H9 (cell line): ENCODE data around the gene SBK1. TPM values are rescaled to one million over a fixed set of nuclear protein-coding genes. Genes with fewer than 3 reads are reported as not detected.
"Not testable (repeated sequence)": the region's sequence is repeated elsewhere in the genome, so short reads cannot be mapped to it uniquely, and the experiment has no call there.

ENCODE experiments used
- DNase-seq: peaks from one replicate; pipeline ENCODE4 v3.0.0-alpha.2; 2017
- H2AFZ ChIP-seq: one replicate; pipeline ENCODE4 v1.6.1; 2013; ENCODE audit warnings: mild to moderate bottlenecking, low read length, control low read depth, moderate library complexity
- H2AK5ac ChIP-seq: 2 replicates; pipeline ENCODE4 v1.6.1; 2013; ENCODE audit warnings: low read length, control low read depth, mixed read lengths; ENCODE audit not compliant: insufficient read length
- H2BK120ac ChIP-seq: one replicate; pipeline ENCODE4 v1.6.1; 2013; ENCODE audit warnings: low read depth, mild to moderate bottlenecking, low read length, control low read depth, inconsistent platforms; ENCODE audit not compliant: poor library complexity, severe bottlenecking
- H2BK12ac ChIP-seq: 2 replicates; pipeline ENCODE4 v1.6.1; 2013; ENCODE audit warnings: low read length, control low read depth, mixed read lengths, low read depth; ENCODE audit not compliant: insufficient read length
- H2BK15ac ChIP-seq: 2 replicates; pipeline ENCODE4 v1.6.1; 2013; ENCODE audit warnings: low read depth, low read length, control low read depth
- H2BK20ac ChIP-seq: one replicate; pipeline ENCODE4 v1.6.1; 2013; ENCODE audit warnings: low read depth, mild to moderate bottlenecking, low read length, control low read depth, inconsistent platforms; ENCODE audit not compliant: poor library complexity, severe bottlenecking
- H2BK5ac ChIP-seq: 2 replicates; pipeline ENCODE4 v1.6.1; 2013; ENCODE audit warnings: low read length, control low read depth, mixed read lengths; ENCODE audit not compliant: insufficient read length
- H3K14ac ChIP-seq: 2 replicates; pipeline ENCODE4 v1.6.1; 2013; ENCODE audit warnings: low read length, control low read depth; ENCODE audit not compliant: insufficient read depth
- H3K18ac ChIP-seq: 2 replicates; pipeline ENCODE4 v1.6.1; 2013; ENCODE audit warnings: low read depth, mild to moderate bottlenecking, mixed read lengths, low read length, control low read depth; ENCODE audit not compliant: insufficient read length
- H3K23ac ChIP-seq: 2 replicates; pipeline ENCODE4 v1.6.1; 2013; ENCODE audit warnings: low read length, control low read depth, mixed read lengths, low read depth; ENCODE audit not compliant: insufficient read length
- H3K23me2 ChIP-seq: 2 replicates; pipeline ENCODE4 v1.6.1; 2013; ENCODE audit warnings: low read depth, mild to moderate bottlenecking, mixed read lengths, low read length, control low read depth; ENCODE audit not compliant: insufficient read length, poor library complexity, severe bottlenecking
- H3K27ac ChIP-seq: 2 replicates; pipeline ENCODE4 v1.5.1; 2013; ENCODE audit warnings: low read length, control low read depth, mixed read lengths, low read depth; ENCODE audit not compliant: insufficient read length
- H3K27me3 ChIP-seq: 2 replicates; pipeline ENCODE4 v1.6.1; 2013; ENCODE audit warnings: low read length, control low read depth, inconsistent platforms; ENCODE audit not compliant: insufficient read depth
- H3K4ac ChIP-seq: 2 replicates; pipeline ENCODE4 v1.6.1; 2013; ENCODE audit warnings: low read depth, mild to moderate bottlenecking, control low read depth, inconsistent platforms, low read length, moderate library complexity
- H3K4me1 ChIP-seq: 2 replicates; pipeline ENCODE4 v1.6.1; 2013; ENCODE audit warnings: low read length, control low read depth, inconsistent platforms; ENCODE audit not compliant: insufficient read depth
- H3K4me2 ChIP-seq: 2 replicates; pipeline ENCODE4 v1.6.1; 2013; ENCODE audit warnings: low read length, control low read depth, mixed read lengths; ENCODE audit not compliant: insufficient read length, insufficient read depth
- H3K56ac ChIP-seq: 2 replicates; pipeline ENCODE4 v1.6.1; 2013; ENCODE audit warnings: low read depth, mild to moderate bottlenecking, mixed read lengths, low read length, control low read depth; ENCODE audit not compliant: insufficient read length
- H3K79me1 ChIP-seq: 2 replicates; pipeline ENCODE4 v1.6.1; 2013; ENCODE audit warnings: low read depth, mild to moderate bottlenecking, moderate library complexity, low read length, control low read depth, inconsistent platforms; ENCODE audit not compliant: insufficient read depth, poor library complexity, severe bottlenecking
- H3K79me2 ChIP-seq: 2 replicates; pipeline ENCODE4 v1.6.1; 2013; ENCODE audit warnings: low read length, control low read depth, inconsistent platforms; ENCODE audit not compliant: insufficient read depth
- H3K9ac ChIP-seq: 2 replicates; pipeline ENCODE4 v1.6.1; 2013; ENCODE audit warnings: low read length, control low read depth, mixed read lengths; ENCODE audit not compliant: insufficient read length; ENCODE audit errors: extremely low read depth
- H3K9me3 ChIP-seq: one replicate; pipeline ENCODE4 v1.6.1; 2013; ENCODE audit warnings: low read depth, low read length, inconsistent platforms; ENCODE audit not compliant: control insufficient read depth
- H3T11ph ChIP-seq: one replicate; pipeline ENCODE4 v1.6.1; 2013; ENCODE audit warnings: mild to moderate bottlenecking, low read length, control low read depth, inconsistent platforms
- H4K20me1 ChIP-seq: one replicate; pipeline ENCODE4 v1.6.1; 2013; ENCODE audit not compliant: control insufficient read depth, insufficient read length, insufficient read depth
- H4K5ac ChIP-seq: 2 replicates; pipeline ENCODE4 v1.6.1; 2013; ENCODE audit warnings: low read depth, mild to moderate bottlenecking, mixed read lengths, low read length, control low read depth; ENCODE audit not compliant: insufficient read length
- H4K8ac ChIP-seq: replicated peaks from 2 replicates; pipeline ENCODE4 v1.6.1; 2013; ENCODE audit warnings: low read length, control low read depth, mixed read lengths, low read depth; ENCODE audit not compliant: insufficient read length
- H4K91ac ChIP-seq: 2 replicates; pipeline ENCODE4 v1.6.1; 2013; ENCODE audit warnings: low read depth, mild to moderate bottlenecking, moderate library complexity, mixed read lengths, low read length, control low read depth; ENCODE audit not compliant: insufficient read length
- H3K27ac Mint-ChIP-seq, 3 experiments: 2 replicates in 2 of 3; 3 replicates in 1 of 3; pipeline ENCODE4 v1.8.0; 2020 to 2021; ENCODE audit warnings: mixed read lengths in 3 of 3, mild to moderate bottlenecking in 1 of 3, moderate library complexity in 1 of 3
- H3K27me3 Mint-ChIP-seq: 2 replicates; pipeline ENCODE4 v1.8.0; 2021; ENCODE audit warnings: low read depth, mild to moderate bottlenecking, moderate library complexity, mixed read lengths
- H3K36me3 Mint-ChIP-seq, 3 experiments: 2 replicates in 2 of 3; 3 replicates in 1 of 3; pipeline ENCODE4 v1.8.0; 2020 to 2021; ENCODE audit warnings: low read depth in 3 of 3, mixed read lengths in 3 of 3; ENCODE audit not compliant: insufficient read depth in 1 of 3
- H3K4me1 Mint-ChIP-seq, 2 experiments: 2 replicates each; pipeline ENCODE4 v1.8.0; 2020; ENCODE audit warnings: mixed read lengths in 2 of 2
- H3K4me3 Mint-ChIP-seq, 2 experiments: 2 replicates in 1 of 2; 3 replicates in 1 of 2; pipeline ENCODE4 v1.8.0; 2020 to 2021; ENCODE audit warnings: mild to moderate bottlenecking in 2 of 2, mixed read lengths in 2 of 2, moderate library complexity in 1 of 2
- H3K9me3 Mint-ChIP-seq, 2 experiments: 2 replicates in 1 of 2; 3 replicates in 1 of 2; pipeline ENCODE4 v1.8.0; 2020; ENCODE audit warnings: mild to moderate bottlenecking in 2 of 2, mixed read lengths in 2 of 2, moderate library complexity in 1 of 2
- WGBS: extraction: QIAGEN DNeasy Blood & Tissue Kit; methylation state at CpG from one replicate; pipeline ENCODE4 v1.1.7; 2013; ENCODE audit warnings: missing lambda C conversion rate, low lambda C conversion rate, mixed read lengths; ENCODE audit not compliant: insufficient read length; ENCODE audit errors: extremely low coverage; 5-methylcytosine and 5-hydroxymethylcytosine counted together
- total RNA-seq: library from RNA; stranded (reverse); gene quantifications from 2 replicates; pipeline ENCODE4 v1.2.1, GENCODE V29; 2021

The SBK1 gene
- total RNA-seq, 1 experiment from 2014 or later, result 65.5 TPM

DNA sequence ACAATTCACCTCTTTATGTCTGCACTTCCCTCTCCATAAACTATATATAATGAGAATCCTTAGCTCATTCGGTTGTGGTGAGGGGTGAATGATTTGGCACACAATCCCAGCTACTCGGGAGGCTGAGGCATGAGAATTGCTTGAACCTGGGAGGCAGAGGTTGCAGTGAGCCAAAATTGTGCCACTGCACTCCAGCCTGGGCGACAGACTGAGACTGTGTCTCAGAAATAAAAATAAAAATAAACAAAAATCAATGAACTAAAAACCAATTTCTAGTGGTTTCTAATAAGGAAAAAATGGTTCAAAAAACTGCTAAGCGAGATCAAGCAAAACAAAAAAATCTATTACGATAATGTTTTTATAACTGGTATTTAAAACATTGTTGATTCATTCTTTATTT is 71.1 kb downstream of the SBK1 start, which contains the start of gene NPIPB6:
TSS of gene NPIPB6 (minus strand) at position 101 of the 400 bp plus-strand sequence. CDS start 686 bp downstream, outside the sequence.
- H3K56ac ChIP-seq, H4K8ac ChIP-seq, H4K5ac ChIP-seq, H3K4me1 ChIP-seq, H2AK5ac ChIP-seq, H3K4me3 Mint-ChIP-seq, H3K18ac ChIP-seq, H3K9ac ChIP-seq, H3K23me2 ChIP-seq, H3K36me3 Mint-ChIP-seq, H3K4me1 Mint-ChIP-seq, H3K27ac Mint-ChIP-seq, H3K79me1 ChIP-seq, H4K91ac ChIP-seq, H2AFZ ChIP-seq, H2BK15ac ChIP-seq, H3K23ac ChIP-seq, H4K20me1 ChIP-seq, H3T11ph ChIP-seq, H3K9me3 ChIP-seq, H2BK20ac ChIP-seq, H2BK12ac ChIP-seq, H3K27ac ChIP-seq, H3K14ac ChIP-seq, H2BK5ac ChIP-seq, H3K9me3 Mint-ChIP-seq, H3K27me3 ChIP-seq, H3K79me2 ChIP-seq, H3K4me2 ChIP-seq, H3K27me3 Mint-ChIP-seq, H3K4ac ChIP-seq, DNase-seq, H2BK120ac ChIP-seq: not testable (repeated sequence)
- WGBS, result no CpG with 5 or more reads among the region's 5 CpGs
